GM12878 (cell line): ENCODE measurements around the gene CD248. TPM values are rescaled to one million over a fixed set of nuclear protein-coding genes. Genes with fewer than 3 reads are reported as not detected.

Experiments
- BACH1 ChIP-seq: fragments of 450-650 bp; IDR thresholded peaks from 2 replicates; pipeline ENCODE4 v1.6.1; 2017; ENCODE audit warnings: mild to moderate bottlenecking, borderline replicate concordance
- BCL3 ChIP-seq: IDR thresholded peaks from 2 replicates; pipeline ENCODE4 v1.6.1; 2011; ENCODE audit warnings: borderline replicate concordance, low read depth, mild to moderate bottlenecking, moderate library complexity, low read length; ENCODE audit not compliant: insufficient read depth, poor library complexity, severe bottlenecking
- BHLHE40 ChIP-seq, 2 experiments: fragments of 450-650 bp in 1 of 2; IDR thresholded peaks; 2 replicates each; pipeline ENCODE4 v1.6.1; 2011 to 2017; ENCODE audit warnings: low read depth in 2 of 2, borderline replicate concordance in 1 of 2, improper control_type of control experiment in 1 of 2, low read length in 1 of 2, mild to moderate bottlenecking in 1 of 2
- CHD2 ChIP-seq: IDR thresholded peaks from 2 replicates; pipeline ENCODE4 v1.6.1; 2011; ENCODE audit warnings: low read depth, low read length, improper control_type of control experiment, borderline replicate concordance
- CHD4 ChIP-seq: fragments of 200-600 bp; sonication (generic); IDR thresholded peaks from 2 replicates; pipeline ENCODE4 v1.6.1; 2016; ENCODE audit warnings: mild to moderate bottlenecking
- FOS ChIP-seq: IDR thresholded peaks from 3 replicates; pipeline ENCODE4 v1.6.1; 2011; ENCODE audit warnings: borderline replicate concordance; ENCODE audit not compliant: insufficient read length; ENCODE audit errors: extremely low read depth
- GABPA ChIP-seq: IDR thresholded peaks from 2 replicates; pipeline ENCODE4 v1.6.1; 2014; ENCODE audit warnings: antibody characterized with exemption, low read depth, mild to moderate bottlenecking, inconsistent platforms
- IKZF1 ChIP-seq: fragments of 450-650 bp; conservative IDR thresholded peaks from 2 replicates; pipeline ENCODE4 v1.6.1; 2017; ENCODE audit warnings: antibody characterized with exemption, mild to moderate bottlenecking
- KAT2A ChIP-seq: conservative IDR thresholded peaks from 2 replicates; pipeline ENCODE4 v1.6.1; 2011; ENCODE audit warnings: low read depth, low read length; ENCODE audit not compliant: control insufficient read depth
- NR2C1 ChIP-seq: fragments of 450-650 bp; IDR thresholded peaks from 2 replicates; pipeline ENCODE4 v1.6.1; 2017; ENCODE audit warnings: antibody characterized with exemption, mild to moderate bottlenecking, moderate library complexity
- NR2F1 ChIP-seq: fragments of 450-650 bp; conservative IDR thresholded peaks from 2 replicates; pipeline ENCODE4 v1.6.1; 2017; ENCODE audit warnings: mild to moderate bottlenecking
- SMARCA5 ChIP-seq: fragments of 450-650 bp; IDR thresholded peaks from 2 replicates; pipeline ENCODE4 v1.6.1; 2017; ENCODE audit warnings: mild to moderate bottlenecking
- SMC3 ChIP-seq: IDR thresholded peaks from 2 replicates; pipeline ENCODE4 v1.6.1; 2011; ENCODE audit warnings: low read length, improper control_type of control experiment, borderline replicate concordance
- SP1 ChIP-seq: IDR thresholded peaks from one replicate; pipeline ENCODE4 v1.6.1; 2011; ENCODE audit warnings: low read depth, low read length
- SREBF2 ChIP-seq: IDR thresholded peaks from 2 replicates; pipeline ENCODE4 v1.6.1; 2012; ENCODE audit warnings: mild to moderate bottlenecking, low read length
- TBL1XR1 ChIP-seq: IDR thresholded peaks from 2 replicates; pipeline ENCODE4 v1.6.1; 2012; ENCODE audit warnings: low read depth, low read length, improper control_type of control experiment
- USF1 ChIP-seq: IDR thresholded peaks from 2 replicates; pipeline ENCODE4 v1.6.1; 2011; ENCODE audit warnings: borderline replicate concordance, low read depth, mild to moderate bottlenecking, moderate library complexity, mixed read lengths, low read length; ENCODE audit not compliant: insufficient read depth; ENCODE audit errors: extremely low read length
- WRNIP1 ChIP-seq: IDR thresholded peaks from 2 replicates; pipeline ENCODE4 v1.6.1; 2011; ENCODE audit warnings: low read depth, low read length, improper control_type of control experiment, borderline replicate concordance
- YY1 ChIP-seq: IDR thresholded peaks from 2 replicates; pipeline ENCODE4 v1.6.1; 2011; ENCODE audit warnings: low read depth, mild to moderate bottlenecking, low read length
- ZNF207 ChIP-seq: fragments of 450-650 bp; IDR thresholded peaks from 2 replicates; pipeline ENCODE4 v1.6.1; 2014; ENCODE audit warnings: antibody characterized with exemption, mild to moderate bottlenecking, borderline replicate concordance
- ZNF217 ChIP-seq: fragments of 450-650 bp; IDR thresholded peaks from 2 replicates; pipeline ENCODE4 v1.6.1; 2017; ENCODE audit warnings: antibody characterized with exemption, mild to moderate bottlenecking
- polyA plus RNA-seq, 11 experiments: library from polyadenylated mRNA; depleted of rRNA in 4 of 11; unstranded in 6 of 11; stranded (reverse) in 5 of 11; fragments of >200 nt; fragmentation: Nextera tagmentation in 4 of 11; fragmentation: Illumina TruSeq in 1 of 11; extraction: Ambion mirVana in 4 of 11; extraction: Trizol in 1 of 11; gene quantifications; 1 replicate in 1 of 11; 2 replicates in 10 of 11; pipeline versions ENCODE4 v1.2.1 to v1.2.3, GENCODE V29; 2011 to 2016; ENCODE audit warnings: inconsistent platforms in 2 of 11, missing spikeins in 2 of 11, low read depth in 1 of 11
- total RNA-seq, 4 experiments: library from RNA; depleted of rRNA in 3 of 4; stranded (reverse); fragments of >200 nt in 3 of 4; fragmentation: Illumina TruSeq in 1 of 4; extraction: Trizol in 1 of 4; gene quantifications; 2 replicates each; pipeline versions ENCODE4 v1.2.1 to v1.2.3, GENCODE V29; 2013 to 2021

CD248 gene
- total and polyA plus RNA-seq, 10 of the 15 experiments (the other 5 are each of a cell fraction or from before 2014, with no cell fraction given), result 0.10 to 0.21 (median 0.20) TPM; not detected in 7

DNA sequence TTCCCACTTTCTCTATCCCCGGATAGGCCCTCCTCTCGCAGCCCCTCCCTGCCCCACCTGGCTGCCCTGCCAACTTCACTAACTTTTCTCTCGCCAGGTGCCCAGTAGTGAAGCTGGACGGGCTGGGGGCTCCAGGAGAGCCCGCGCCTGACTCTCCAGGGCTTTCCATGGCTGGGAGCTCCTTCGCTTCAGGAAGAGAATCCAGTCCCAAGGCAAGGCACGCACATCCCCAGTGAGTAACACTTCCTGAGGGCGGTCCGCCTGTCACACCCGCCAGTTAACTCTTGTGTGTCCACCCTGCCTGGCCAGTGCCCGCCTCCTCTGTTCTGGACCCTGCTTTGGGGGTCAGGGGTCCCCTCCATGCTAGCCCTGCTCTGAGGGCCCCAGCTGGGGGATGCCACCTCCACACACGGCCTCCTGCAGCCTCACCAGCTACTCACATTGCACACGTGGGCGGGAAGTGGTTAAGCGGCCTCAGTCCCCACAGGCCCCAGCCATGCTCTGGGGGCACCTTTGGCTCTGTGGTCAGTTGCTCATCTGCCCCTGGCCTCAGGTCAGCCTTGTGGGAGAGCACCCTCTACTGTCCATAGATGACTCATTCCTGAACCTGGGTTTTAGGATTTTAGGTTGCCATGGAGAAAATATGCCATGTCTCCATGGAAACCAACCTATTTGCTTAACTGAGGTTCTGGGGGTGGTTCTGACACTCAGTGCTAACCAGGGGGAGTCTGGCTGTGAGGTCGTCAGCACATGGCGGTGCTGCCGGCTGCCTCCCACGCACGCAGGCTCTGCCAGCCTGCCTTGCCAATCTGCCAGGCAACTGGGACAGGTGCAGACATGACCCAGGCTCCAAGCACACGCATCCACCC, 19.6 kb upstream of the CD248 start, which contains the start of gene RIN1 (continued):
- TF ChIP-seq YY1 (0 out of 2 replicates have a peak, but pooled peaks have one; percentile 7), USF1 (peak; percentile 77), ZNF217 (no peak; the same call in 1 of the 2 replicates), SP1 (peak; percentile 70), GABPA (no peak), BHLHE40 (IDR thresholded peaks at IDR 0.05; ENCODE audit: borderline replicate concordance in 1 of 2, low read depth in 2 of 2, low read length in 1 of 2) (peak; percentile 71 to 85), IKZF1 (peak; percentile 89), NR2F1 (peak; percentile 98), ZNF207 (peak; percentile 66; the same call in 1 of the 2 replicates), WRNIP1 (no peak), NR2C1 (no peak; the same call in 1 of the 2 replicates), BACH1 (peak; percentile 51; the same call in 1 of the 2 replicates), FOS (no peak), SMC3 (peak; percentile 18; the same call in 1 of the 2 replicates), KAT2A (no peak), TBL1XR1 (peak; percentile 49; the same call in 1 of the 2 replicates), BCL3 (peak; percentile 45), CHD4 (no peak), SMARCA5 (0 out of 2 replicates have a peak, but pooled peaks have one; percentile 37), CHD2 (no peak), SREBF2 (no peak)
